GM23248 (cell line): Measurements from ENCODE around the gene COG5.

Experiments used
- EZH2 ChIP-seq: fragments of 200-600 bp; sonication (generic); IDR thresholded peaks from 2 replicates; pipeline ENCODE4 v1.6.1; 2018; ENCODE audit warnings: antibody characterized with exemption, mild to moderate bottlenecking; ENCODE audit not compliant: insufficient read depth, poor library complexity, severe bottlenecking
- EZH2phosphoT487 ChIP-seq: fragments of 200-600 bp; sonication (generic); IDR thresholded peaks from 2 replicates; pipeline ENCODE4 v1.6.1; 2018; ENCODE audit warnings: antibody characterized with exemption, moderate library complexity, mild to moderate bottlenecking, low read depth; ENCODE audit not compliant: insufficient read depth

DNA sequence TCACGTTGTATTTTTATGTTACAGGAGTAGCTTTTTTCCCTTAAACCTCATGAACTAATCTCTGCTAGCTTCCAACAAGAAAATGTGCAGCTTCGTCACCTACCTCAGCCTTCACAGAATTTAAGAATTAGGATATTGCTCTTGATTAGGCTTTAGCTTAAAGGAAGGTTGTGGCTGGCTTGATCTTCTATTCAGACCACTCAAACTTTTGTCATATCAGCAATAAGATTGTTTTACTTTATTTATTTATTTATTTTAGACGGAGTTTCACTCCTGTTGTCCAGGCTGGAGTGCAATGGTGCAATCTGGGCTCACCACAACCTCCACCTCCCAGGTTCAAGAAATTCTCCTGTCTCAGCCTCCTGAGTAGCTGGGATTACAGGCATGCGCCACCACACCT, 219.4 kb downstream of the COG5 start:
- no peak for TF ChIP-seq EZH2phosphoT487
- TF ChIP-seq EZH2 = no peak
